GM12875 (cell line): ENCODE data around the gene AP2S1.
"Not testable (repeated sequence)": the region's sequence is repeated elsewhere in the genome, so short reads cannot be mapped to it uniquely, and the experiment has no call there.

Source experiments
- H3K4me3 ChIP-seq: one replicate; pipeline ENCODE4 v1.5.1; 2011; ENCODE audit warnings: low read depth, low read length, control low read depth
- CTCF ChIP-seq: IDR thresholded peaks from 2 replicates; pipeline ENCODE4 v1.5.1; 2011; ENCODE audit warnings: low read depth, mild to moderate bottlenecking, control low read depth, inconsistent platforms, low read length, moderate library complexity, borderline replicate concordance; ENCODE audit not compliant: insufficient read depth

The AP2S1 gene

GRCh38 chr19:46887240-46887782 lies 36.7 kb upstream of the AP2S1 start:
- H3K4me3 ChIP-seq: no peak overlapping the region
- no peak for TF ChIP-seq CTCF

GRCh38 chr19:46886546-46887239 lies 36.0 kb upstream of the AP2S1 start:
- TF ChIP-seq CTCF: no peak
- no peak overlapping the region for H3K4me3 ChIP-seq

- no peak for TF ChIP-seq CTCF
- no peak overlapping the region for H3K4me3 ChIP-seq
These were observed 34.8 kb upstream of the AP2S1 start for GRCh38 chr19:46885411-46885810.

- not testable (repeated sequence) for H3K4me3 ChIP-seq
These were observed 32.1 kb upstream of the AP2S1 start for GRCh38 chr19:46882751-46883150.

- H3K4me3 ChIP-seq: no peak overlapping the region
- TF ChIP-seq CTCF: no peak
These were observed 31.4 kb upstream of the AP2S1 start for GRCh38 chr19:46882034-46882433.

- TF ChIP-seq CTCF: no peak
These were observed 30.4 kb upstream of the AP2S1 start for GRCh38 chr19:46881092-46881491.

GRCh38 chr19:46880431-46880830 lies 29.8 kb upstream of the AP2S1 start:
- no peak for TF ChIP-seq CTCF
- no peak overlapping the region for H3K4me3 ChIP-seq

More at GRCh38 chr19:46881092-46881491, 30.4 kb upstream of the AP2S1 start:
- H3K4me3 ChIP-seq: no peak overlapping the region
